Caki2 (cell line): Measurements from ENCODE around the gene KCTD21. TPM values are rescaled to one million over a fixed set of nuclear protein-coding genes. Genes with fewer than 3 reads are reported as not detected.

Experiments used
- DNase-seq: peaks from one replicate; pipeline ENCODE4 v3.0.0-alpha.2; 2015; ENCODE audit warnings: low read depth
- in situ Hi-C: cut with HindIII; loops from 2 replicates; pipeline ENCODE4 v1.10.0; 2016; ENCODE audit warnings: low sequenced_read_pairs, low pct_unique_long_range_greater_than_20kb, mixed read lengths
- total RNA-seq: library from RNA; depleted of rRNA; stranded (reverse); fragments of >200 nt; shearing (Covaris generic); gene quantifications from 2 replicates; pipeline ENCODE4 v1.2.3, GENCODE V29; 2014; ENCODE audit warnings: low replicate concordance; rRNA removed

The KCTD21 gene
- total RNA-seq, 1 experiment from 2014 or later, result 7.1 TPM

DNA sequence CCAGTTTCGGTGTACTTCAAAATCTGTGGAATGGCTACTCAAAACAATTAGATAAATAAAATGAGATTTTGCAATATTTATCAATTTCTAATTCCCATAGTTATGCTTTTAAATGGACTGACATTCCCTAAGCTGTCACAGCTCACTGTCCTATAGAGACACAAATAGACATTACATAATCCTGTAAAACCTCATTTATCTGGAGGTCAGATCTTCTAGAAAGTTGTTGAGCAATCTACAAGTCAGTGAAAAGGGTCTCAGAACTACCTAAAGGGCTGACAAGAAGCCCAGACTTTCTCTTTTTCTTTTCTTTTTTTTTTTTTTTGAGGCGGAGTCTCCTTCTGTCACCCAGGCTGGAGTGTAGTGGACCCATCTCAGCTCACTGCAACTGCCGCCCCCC, 61.0 kb downstream of the KCTD21 start:
- no peak for DNase-seq
- in situ Hi-C loops, result no loop called here

Other genes starting within 250 kb of the KCTD21 start
- 10.7 and 21.6 TPM in 2 replicates for gene INTS4, start 194.0 kb downstream of the KCTD21 start, total RNA-seq
- 7.2 and 10.0 TPM in 2 replicates for gene KCTD14, start 165.3 kb downstream of the KCTD21 start, total RNA-seq
- not detected in 2 replicates for gene THRSP, start 124.8 kb downstream of the KCTD21 start, total RNA-seq
- gene NDUFC2, start 108.8 kb downstream of the KCTD21 start, total RNA-seq, result 129 and 148 TPM in 2 replicates
- 27.6 and 108 TPM in 2 replicates for gene ALG8, start 49.0 kb downstream of the KCTD21 start, total RNA-seq
- gene USP35, start 293 bp upstream of the KCTD21 start, total RNA-seq, result 3.1 and 5.6 TPM in 2 replicates
- 1.9 and 9.7 TPM in 2 replicates for gene GAB2, start 229.2 kb upstream of the KCTD21 start, total RNA-seq